Measurements from ENCODE around the gene ZNF521.

DNA sequence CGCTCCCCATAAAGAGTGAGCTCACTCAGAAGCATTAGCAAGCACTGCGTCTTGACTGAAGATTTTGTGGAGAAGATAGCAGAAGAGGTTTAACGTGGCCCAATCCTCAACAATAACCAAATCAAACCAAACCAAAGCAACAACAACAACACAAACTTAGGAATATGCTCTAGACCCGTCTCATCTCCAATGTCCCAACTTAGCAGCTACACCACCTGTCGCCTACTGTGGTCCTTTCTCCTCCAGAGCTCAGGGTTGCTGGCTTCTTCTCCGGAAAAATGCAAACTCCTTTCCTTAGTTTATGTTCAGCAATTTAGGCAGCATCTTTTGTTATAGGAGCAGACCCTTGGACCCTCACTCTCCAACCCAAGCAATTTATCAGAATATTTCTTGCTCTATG lies 301.4 kb downstream of the ZNF521 start:
- TF ChIP-seq, protein P1, sequence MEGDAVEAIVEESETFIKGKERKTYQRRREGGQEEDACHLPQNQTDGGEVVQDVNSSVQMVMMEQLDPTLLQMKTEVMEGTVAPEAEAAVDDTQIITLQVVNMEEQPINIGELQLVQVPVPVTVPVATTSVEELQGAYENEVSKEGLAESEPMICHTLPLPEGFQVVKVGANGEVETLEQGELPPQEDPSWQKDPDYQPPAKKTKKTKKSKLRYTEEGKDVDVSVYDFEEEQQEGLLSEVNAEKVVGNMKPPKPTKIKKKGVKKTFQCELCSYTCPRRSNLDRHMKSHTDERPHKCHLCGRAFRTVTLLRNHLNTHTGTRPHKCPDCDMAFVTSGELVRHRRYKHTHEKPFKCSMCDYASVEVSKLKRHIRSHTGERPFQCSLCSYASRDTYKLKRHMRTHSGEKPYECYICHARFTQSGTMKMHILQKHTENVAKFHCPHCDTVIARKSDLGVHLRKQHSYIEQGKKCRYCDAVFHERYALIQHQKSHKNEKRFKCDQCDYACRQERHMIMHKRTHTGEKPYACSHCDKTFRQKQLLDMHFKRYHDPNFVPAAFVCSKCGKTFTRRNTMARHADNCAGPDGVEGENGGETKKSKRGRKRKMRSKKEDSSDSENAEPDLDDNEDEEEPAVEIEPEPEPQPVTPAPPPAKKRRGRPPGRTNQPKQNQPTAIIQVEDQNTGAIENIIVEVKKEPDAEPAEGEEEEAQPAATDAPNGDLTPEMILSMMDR (IDR thresholded peaks at IDR 0.05), result no peak
- no peak for TF ChIP-seq POLR2AphosphoS5 (IDR thresholded peaks at IDR 0.05)
